Fibroblast of skin of abdomen (primary cell): Measurements from ENCODE around the gene TNRC6B.

Source experiments
- DNase-seq: peaks from one replicate; pipeline ENCODE4 v3.0.0-alpha.2; 2013

The TNRC6B gene

GRCh38 chr22:40240686-40241085 lies 63.0 kb downstream of the TNRC6B start:
- DNase-seq = no peak

GRCh38 chr22:40241200-40241763 lies 63.6 kb downstream of the TNRC6B start:
- no peak for DNase-seq

- DNase-seq = no peak
Observed at GRCh38 chr22:40243891-40244290, 66.2 kb downstream of the TNRC6B start.

GRCh38 chr22:40244586-40244985 lies 66.9 kb downstream of the TNRC6B start:
- no peak for DNase-seq

- DNase-seq = no peak
Observed at GRCh38 chr22:40247976-40248375, 70.3 kb downstream of the TNRC6B start.

GRCh38 chr22:40249286-40249685 lies 71.6 kb downstream of the TNRC6B start:
- DNase-seq = no peak

GRCh38 chr22:40250608-40251007 lies 72.9 kb downstream of the TNRC6B start:
- no peak for DNase-seq

GRCh38 chr22:40251106-40251505 lies 73.4 kb downstream of the TNRC6B start:
- DNase-seq = no peak

- no peak for DNase-seq
Observed at GRCh38 chr22:40252146-40252545, 74.4 kb downstream of the TNRC6B start.

- DNase-seq = no peak
Observed at GRCh38 chr22:40256516-40256915, 78.8 kb downstream of the TNRC6B start.

GRCh38 chr22:40258017-40258416 lies 80.3 kb downstream of the TNRC6B start:
- DNase-seq = no peak

GRCh38 chr22:40258501-40258915 lies 80.8 kb downstream of the TNRC6B start:
- no peak for DNase-seq

- no peak for DNase-seq
Observed at GRCh38 chr22:40261783-40262182, 84.1 kb downstream of the TNRC6B start.

- DNase-seq = no peak
Observed at GRCh38 chr22:40263191-40263590, 85.5 kb downstream of the TNRC6B start.

- DNase-seq = no peak
Observed at GRCh38 chr22:40265783-40266182, 88.1 kb downstream of the TNRC6B start.

- DNase-seq = no peak
Observed at GRCh38 chr22:40270031-40270430, 92.3 kb downstream of the TNRC6B start.

GRCh38 chr22:40270748-40271373 lies 93.1 kb downstream of the TNRC6B start:
- DNase-seq = no peak

GRCh38 chr22:40271440-40271839 lies 93.7 kb downstream of the TNRC6B start:
- DNase-seq = no peak

GRCh38 chr22:40273319-40273718 lies 95.6 kb downstream of the TNRC6B start:
- no peak for DNase-seq

- peak; percentile 20 for DNase-seq
Observed at GRCh38 chr22:40276996-40277823, 99.5 kb downstream of the TNRC6B start.

- no peak for DNase-seq
Observed at GRCh38 chr22:40279017-40279416, 101.3 kb downstream of the TNRC6B start.

GRCh38 chr22:40281717-40282116 lies 104.0 kb downstream of the TNRC6B start:
- no peak for DNase-seq

GRCh38 chr22:40285513-40285912 lies 107.8 kb downstream of the TNRC6B start:
- no peak for DNase-seq

GRCh38 chr22:40289991-40290459 lies 112.3 kb downstream of the TNRC6B start:
- no peak for DNase-seq
